HG02973 (cell line): ENCODE data around the gene FDX2.

ENCODE experiments used
- ATAC-seq: cut with Tn5 transposase; IDR thresholded peaks from one replicate; pipeline ENCODE4 v1.9.1; 2021; ENCODE audit warnings: moderate library complexity; ENCODE audit not compliant: unreplicated experiment

Gene FDX2

GRCh38 chr19:10332965-10333757 is 17.3 kb upstream of the FDX2 start, which contains the start of gene RAVER1:
Gene RAVER1 (minus strand): TSS chr19:10333529. CDS start chr19:10333507, 22 bp downstream.
- peak; percentile 72 for ATAC-seq

- peak; percentile 2 for ATAC-seq
Observed at GRCh38 chr19:10332158-10332964, 16.5 kb upstream of the FDX2 start.

- ATAC-seq = no peak
Observed at GRCh38 chr19:10329555-10329954, 13.7 kb upstream of the FDX2 start.

DNA sequence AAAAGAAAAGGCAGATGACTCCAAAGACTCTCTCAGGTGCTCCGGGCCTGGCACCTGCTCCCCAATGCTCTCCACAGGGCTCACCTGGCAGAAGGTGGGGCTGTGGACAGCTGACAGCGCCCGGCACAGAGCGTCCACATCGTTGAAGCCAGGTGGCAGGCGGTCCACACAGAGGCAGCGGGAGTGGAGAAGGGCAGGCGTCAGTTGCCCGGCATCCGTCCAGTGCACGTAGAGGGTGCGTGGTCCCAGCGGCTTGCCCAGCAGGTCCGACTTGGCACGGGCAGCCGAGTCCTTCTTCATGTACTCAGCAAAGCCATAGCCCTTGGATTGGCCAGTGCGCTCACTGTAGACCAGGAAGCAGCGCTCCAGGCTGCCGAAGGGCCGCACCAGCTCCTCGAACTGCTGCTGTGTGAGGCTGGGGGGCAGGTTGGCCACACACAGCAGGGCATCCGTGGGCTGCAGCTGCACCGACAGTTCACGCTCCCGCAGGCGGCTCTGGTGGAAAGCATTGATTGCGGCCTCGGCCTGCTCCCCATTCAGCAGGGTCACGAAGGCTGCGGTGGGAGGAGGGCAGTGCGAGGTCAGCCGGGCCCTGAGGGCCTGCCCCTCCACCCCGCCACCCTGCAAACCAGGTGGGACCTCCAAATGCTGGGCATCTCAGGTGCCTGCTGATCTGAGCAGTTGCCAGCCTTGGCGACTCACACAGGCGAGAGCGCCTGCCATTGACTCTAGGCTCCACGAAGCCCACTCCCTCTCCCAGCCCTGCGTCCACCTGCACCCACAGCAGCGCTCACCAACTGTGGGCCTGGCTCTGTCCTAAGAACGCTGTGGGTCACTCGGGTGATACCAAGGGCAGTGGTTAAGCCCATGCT is 13.0 kb upstream of the FDX2 start:
- ATAC-seq = no peak

DNA sequence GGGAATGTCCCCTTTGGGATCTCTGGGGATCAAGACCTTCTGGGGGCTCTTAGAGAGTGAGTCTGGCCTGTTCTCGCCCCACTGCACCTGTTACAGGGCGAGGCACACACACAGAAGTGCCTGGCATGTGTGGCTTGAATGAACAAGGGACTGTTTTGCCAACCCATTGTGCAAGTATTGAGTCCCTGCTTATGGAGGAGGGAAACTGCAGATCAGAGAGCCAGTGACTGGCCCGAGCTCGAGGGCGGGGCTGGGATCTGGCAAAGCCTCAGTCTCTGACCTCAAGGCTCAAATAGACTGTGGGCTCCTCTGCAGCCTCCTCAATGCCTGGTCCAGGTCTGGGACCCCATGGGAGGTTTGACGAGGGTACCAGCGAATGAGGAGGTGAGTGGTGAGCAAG is 12.0 kb upstream of the FDX2 start:
- no peak for ATAC-seq

- ATAC-seq = no peak
Observed at GRCh38 chr19:10325732-10326131, 9.9 kb upstream of the FDX2 start.

DNA sequence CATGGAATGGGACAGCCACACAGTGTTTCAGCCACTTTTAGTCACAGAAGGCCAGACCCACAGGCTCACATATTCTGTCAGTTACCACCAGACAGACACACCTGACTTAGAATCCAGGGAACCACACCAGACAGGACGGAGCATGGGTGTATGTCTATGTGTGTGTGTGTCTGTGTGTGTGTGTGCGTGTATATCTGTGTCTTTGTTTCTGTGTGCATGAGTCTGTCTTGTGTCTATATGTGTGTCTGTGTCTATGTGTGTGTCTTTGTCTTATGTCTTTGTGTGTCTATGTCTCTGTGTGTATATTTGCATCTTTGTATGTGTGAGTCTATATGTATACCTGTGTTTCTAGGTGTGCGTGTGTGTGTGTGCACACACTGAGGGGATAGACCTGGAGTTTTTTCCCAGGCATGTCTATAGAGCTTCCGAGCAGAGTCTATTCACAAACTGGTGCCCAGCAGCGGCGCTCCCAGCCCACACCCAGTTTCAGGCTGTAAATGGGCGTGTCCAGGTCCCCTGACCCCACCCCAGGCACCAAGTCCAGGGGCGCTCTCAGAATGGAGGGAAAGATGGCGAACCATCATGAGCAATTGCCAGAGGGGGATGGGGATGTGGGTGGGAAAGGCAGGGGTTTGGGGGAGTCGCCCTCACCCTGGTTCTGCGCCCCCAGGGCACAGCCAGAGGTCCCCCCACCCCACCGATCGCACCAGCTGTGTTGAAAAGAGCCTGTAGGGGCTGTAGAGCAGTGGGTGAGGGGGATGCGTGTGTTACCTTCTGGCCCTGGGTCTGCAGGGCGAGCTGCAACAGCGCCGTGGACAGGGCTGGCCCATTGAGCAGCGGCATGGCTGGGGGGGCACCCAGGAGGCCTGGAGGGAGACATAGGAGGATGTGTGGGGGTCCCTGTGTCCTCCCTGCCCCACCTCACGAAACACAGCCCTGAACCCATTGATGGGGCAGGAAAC is 6.3 kb upstream of the FDX2 start:
- ATAC-seq = no peak

GRCh38 chr19:10321417-10321797 is 5.6 kb upstream of the FDX2 start:
- no peak for ATAC-seq

GRCh38 chr19:10320602-10321416 is 5.0 kb upstream of the FDX2 start:
- ATAC-seq = no peak

GRCh38 chr19:10318807-10319682 is 3.2 kb upstream of the FDX2 start:
- no peak for ATAC-seq

DNA sequence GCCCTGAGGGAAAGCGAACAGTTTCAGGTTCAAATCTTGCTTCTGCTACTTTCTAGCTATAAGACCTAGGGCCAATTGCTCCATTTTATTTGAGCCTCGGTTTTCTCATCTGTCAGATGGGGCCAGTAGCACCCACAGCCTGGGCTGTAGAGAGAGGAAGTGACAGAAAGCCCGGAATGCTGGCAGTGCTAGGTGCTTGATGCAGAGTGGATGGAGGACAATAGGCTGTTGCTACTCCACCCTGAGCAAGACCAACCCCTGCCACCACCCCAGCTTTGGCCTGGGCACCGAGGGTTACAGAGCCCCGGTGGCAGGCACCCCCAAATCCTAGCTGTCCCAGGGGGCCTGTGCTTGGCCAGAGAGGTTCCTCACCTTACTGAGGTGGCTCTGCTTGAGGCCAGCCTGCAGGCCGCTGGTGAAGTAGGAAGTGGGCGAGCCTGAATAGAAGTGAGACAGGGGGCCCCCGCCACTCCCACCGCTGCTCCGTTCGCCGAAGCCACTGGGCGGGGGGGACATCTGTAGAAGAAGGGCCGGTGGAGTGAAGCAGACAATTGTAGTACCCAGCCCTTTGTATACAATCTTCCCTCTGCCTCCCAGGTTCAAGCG is 2.1 kb upstream of the FDX2 start:
- no peak for ATAC-seq

GRCh38 chr19:10317045-10317856 is 1.4 kb upstream of the FDX2 start:
- ATAC-seq = no peak

- no peak for ATAC-seq
Observed at GRCh38 chr19:10316229-10317044, 622 bp upstream of the FDX2 start.

DNA sequence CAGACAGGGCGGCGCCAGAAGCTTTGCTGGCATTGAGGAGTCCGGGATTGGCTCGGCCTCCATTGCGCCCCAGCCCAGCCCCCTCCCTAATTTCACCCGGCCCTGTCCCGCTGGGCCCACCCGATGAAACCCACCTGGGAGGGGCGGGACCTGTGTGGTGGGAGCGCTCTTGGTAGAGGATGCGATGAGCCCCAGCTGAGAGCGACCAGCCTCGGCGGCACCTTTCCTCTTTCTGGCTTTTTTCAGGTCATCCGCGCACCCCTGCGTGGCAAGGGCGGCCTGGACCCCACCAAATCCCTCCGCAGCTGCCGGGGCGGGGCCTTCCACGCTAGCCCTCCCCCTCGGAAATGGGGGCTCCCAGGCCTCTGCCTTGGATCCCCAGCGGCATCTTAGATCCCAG is 6.4 kb downstream of the FDX2 start, which contains the start of gene ZGLP1:
Gene ZGLP1, minus strand, starts transcription at position 393 of the 400 bp plus-strand sequence.
- ATAC-seq = no peak

DNA sequence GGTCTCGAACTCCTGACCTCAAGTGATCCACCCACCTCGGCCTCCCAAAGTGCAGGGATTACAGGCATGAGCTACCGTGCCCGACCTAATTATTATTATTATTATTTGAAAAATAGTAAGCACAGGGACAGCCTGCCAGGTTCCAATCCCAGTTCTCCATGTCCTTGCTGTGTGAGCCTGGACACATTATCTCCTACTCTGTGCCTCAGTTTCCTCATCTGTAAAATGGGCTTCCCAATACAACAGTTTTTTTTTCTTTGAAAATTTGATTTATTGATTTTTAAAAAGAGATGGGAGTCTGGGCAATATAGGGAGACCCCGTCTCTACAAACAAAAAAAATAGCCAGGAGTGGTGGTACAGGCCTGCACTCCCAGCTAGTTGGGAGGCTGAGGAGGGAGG is 9.5 kb downstream of the FDX2 start:
- no peak for ATAC-seq
